ENCODE measurements around the gene ZNF615.

DNA sequence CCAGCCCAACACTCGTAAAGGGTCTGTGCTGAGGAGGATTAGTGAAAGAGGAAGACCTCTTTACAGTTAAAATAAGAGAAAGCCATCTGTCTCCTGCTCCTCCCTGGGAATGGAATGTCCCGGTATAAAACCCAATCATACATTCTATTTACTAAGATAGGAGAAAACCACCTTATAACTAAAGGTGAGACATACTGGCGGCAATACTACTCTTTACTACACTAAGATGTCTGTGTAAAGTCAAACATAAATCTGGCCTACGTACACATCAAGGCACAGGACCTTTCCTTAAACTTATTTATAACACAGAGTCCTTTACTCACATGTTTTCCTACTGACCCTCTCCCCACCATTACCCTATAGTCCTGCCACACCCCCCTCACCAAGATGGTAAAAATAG lies 24.6 kb downstream of the ZNF615 start:
- TF ChIP-seq, protein P1, sequence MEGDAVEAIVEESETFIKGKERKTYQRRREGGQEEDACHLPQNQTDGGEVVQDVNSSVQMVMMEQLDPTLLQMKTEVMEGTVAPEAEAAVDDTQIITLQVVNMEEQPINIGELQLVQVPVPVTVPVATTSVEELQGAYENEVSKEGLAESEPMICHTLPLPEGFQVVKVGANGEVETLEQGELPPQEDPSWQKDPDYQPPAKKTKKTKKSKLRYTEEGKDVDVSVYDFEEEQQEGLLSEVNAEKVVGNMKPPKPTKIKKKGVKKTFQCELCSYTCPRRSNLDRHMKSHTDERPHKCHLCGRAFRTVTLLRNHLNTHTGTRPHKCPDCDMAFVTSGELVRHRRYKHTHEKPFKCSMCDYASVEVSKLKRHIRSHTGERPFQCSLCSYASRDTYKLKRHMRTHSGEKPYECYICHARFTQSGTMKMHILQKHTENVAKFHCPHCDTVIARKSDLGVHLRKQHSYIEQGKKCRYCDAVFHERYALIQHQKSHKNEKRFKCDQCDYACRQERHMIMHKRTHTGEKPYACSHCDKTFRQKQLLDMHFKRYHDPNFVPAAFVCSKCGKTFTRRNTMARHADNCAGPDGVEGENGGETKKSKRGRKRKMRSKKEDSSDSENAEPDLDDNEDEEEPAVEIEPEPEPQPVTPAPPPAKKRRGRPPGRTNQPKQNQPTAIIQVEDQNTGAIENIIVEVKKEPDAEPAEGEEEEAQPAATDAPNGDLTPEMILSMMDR (IDR thresholded peaks at IDR 0.05): no peak
- no peak for TF ChIP-seq ZFX (IDR thresholded peaks at IDR 0.05; ENCODE audit: borderline replicate concordance)
